ENCODE measurements around the gene NPAS3.

The NPAS3 gene

GRCh38 chr14:33809396-33809981 lies 870.8 kb downstream of the NPAS3 start:
- no peak for DNase-seq (ENCODE audit: low read depth in 2 of 3, low spot score in 2 of 3)

DNA sequence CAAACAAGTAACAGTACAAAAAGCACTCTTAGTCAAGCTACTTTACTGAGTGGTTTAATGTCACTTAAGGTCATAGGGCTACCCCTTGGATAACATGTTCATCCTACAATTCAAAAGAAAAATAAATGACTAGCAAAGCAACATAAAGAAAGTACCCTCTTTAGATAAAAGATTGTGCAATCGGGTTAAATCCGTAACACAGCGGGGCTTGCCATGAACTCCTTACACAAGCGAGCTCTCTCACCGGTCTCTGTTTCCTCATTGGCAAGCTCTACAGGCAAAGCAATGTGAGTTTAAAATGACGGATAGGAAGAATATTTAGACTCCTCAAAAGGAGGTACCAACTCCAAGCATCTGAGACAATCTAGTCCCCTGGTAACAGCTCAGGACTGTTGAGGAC lies 871.6 kb downstream of the NPAS3 start:
- DNase-seq (ENCODE audit: low read depth in 2 of 3, low spot score in 2 of 3), result no peak

GRCh38 chr14:33811721-33812120 lies 873.0 kb downstream of the NPAS3 start:
- DNase-seq (ENCODE audit: low read depth in 2 of 3, low spot score in 2 of 3), result no peak

DNA sequence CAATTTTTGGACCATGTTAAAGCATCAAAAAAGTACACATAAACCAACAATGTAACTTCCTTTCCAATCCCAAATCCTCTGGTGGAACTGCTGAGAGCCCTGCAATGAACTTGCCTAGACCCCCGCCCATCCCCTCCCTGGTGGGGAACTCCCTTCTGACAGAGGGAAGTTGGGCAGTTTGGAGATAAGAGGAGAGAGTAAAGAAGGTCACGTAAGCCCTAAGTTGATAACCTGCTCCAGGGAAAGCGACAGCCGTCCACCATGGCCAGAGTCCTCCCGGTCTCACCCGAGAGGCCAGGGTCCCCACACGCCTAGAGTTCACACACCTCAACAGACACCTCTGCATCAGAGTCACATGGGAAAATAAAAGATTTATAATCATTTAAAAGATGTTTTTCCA lies 873.5 kb downstream of the NPAS3 start:
- no peak for DNase-seq (ENCODE audit: low read depth in 2 of 3, low spot score in 2 of 3)

- no peak for DNase-seq (ENCODE audit: low read depth in 2 of 3, low spot score in 2 of 3)
Observed at GRCh38 chr14:33812601-33813000, 873.9 kb downstream of the NPAS3 start.

DNA sequence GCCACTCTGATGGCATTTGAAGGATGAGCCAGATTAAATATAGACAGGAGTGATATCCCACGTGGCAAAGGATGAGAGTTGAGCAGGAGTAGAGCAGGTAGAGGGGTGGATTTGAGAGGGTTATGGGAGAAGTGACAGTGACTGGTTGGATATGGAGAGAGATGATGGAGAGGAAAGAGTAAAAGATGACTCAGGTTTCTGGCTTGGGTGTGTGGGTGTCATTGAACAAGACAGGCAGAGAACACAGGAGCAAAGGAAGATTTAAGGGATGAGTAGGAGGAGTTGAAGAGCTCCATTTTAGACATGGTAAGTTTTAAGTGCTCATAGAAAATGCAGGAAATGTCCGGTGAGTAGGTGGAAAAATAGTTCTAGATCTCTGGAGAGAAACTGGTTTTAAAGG lies 875.3 kb downstream of the NPAS3 start:
- no peak for DNase-seq (ENCODE audit: low read depth in 2 of 3, low spot score in 2 of 3)

- DNase-seq (ENCODE audit: low read depth in 2 of 3, low spot score in 2 of 3), result no peak
Observed at GRCh38 chr14:33833706-33834465, 895.2 kb downstream of the NPAS3 start.

DNA sequence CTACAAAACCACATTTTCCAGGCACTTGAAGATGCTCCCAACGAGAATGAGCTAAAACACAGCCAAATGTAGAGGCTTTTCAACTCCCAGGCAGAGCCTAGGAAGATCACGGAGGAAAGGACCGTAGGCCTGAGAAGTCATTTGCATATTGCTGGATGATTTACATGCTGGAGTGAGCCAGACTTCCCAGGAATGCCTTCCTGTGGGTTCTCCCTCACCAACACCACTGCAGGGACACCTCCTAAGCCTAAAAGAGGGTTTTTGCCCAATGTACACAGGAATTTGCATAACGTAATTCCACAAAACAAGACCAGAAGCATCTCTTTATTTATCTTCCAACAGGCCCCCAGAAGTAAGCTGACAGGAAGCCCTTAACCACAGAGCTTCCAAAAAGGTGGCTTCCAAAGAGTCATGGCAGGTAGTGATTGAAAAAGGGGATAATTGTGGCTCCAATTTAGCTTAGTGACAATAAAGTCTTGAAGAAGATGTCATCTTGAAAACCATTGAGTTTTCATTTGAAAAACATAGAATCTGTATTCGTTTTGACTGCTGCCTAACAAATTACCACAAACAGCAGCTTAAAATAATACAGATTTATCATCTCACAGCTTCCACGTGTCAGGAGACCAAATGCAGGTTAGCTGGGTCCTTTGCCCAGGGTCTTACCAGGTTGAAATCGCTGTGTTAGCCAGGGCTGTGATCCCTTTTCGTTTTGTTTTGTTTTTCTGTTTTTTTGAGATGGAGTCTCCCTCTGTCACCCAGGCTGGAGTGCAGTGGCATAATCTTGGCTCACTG lies 896.0 kb downstream of the NPAS3 start:
- DNase-seq (ENCODE audit: low read depth in 2 of 3, low spot score in 2 of 3), result no peak

DNA sequence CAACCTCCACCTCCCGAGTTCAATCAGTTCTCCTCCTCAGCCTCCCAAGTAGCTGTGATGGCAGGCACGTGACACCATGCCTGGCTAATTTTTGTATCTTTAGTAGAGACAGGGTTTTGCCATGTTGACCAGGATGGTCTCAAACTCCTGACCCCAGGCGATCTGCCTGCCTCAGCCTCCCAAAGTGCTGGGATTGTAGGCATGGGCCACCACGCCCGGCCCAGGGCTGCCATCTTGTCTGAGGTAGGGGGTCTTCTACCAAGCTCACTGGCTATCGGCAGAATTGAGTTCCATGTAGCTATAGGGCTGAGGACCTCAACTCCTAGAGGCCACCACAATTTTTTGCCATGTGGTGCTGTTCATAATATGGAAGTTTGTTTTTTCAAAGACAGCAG lies 896.6 kb downstream of the NPAS3 start:
- no peak for DNase-seq (ENCODE audit: low read depth in 2 of 3, low spot score in 2 of 3)

DNA sequence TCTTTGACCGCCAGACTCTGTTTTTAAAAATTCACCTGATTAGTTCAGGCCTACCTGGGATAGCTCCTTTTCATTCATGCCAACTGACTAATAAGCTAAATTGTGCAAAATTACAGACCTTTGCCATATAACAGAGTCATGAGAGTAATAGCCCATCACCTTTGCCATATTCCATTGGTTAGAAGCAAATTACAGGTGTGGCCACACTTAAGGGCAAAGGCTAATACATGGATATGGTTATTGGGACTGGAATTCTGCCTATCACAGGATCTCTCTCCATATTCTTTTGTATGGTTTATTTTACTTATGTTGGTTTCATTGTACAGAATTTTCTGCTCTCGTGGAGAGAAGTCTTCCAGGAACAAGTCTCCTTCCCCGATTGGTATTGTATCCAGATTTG lies 897.0 kb downstream of the NPAS3 start:
- DNase-seq (ENCODE audit: low read depth in 2 of 3, low spot score in 2 of 3), result no peak

GRCh38 chr14:33836203-33836899 lies 897.7 kb downstream of the NPAS3 start:
- no peak for DNase-seq (ENCODE audit: low read depth in 2 of 3, low spot score in 2 of 3)

- DNase-seq (ENCODE audit: low read depth in 2 of 3, low spot score in 2 of 3), result no peak
Observed at GRCh38 chr14:33836900-33837577, 898.4 kb downstream of the NPAS3 start.

GRCh38 chr14:33837943-33838683 lies 899.4 kb downstream of the NPAS3 start:
- no peak for DNase-seq (ENCODE audit: low read depth in 2 of 3, low spot score in 2 of 3)

- DNase-seq (ENCODE audit: low read depth in 2 of 3, low spot score in 2 of 3), result peak in 1 of 3 experiments; percentile 2
Observed at GRCh38 chr14:33839193-33840076, 900.8 kb downstream of the NPAS3 start.

DNA sequence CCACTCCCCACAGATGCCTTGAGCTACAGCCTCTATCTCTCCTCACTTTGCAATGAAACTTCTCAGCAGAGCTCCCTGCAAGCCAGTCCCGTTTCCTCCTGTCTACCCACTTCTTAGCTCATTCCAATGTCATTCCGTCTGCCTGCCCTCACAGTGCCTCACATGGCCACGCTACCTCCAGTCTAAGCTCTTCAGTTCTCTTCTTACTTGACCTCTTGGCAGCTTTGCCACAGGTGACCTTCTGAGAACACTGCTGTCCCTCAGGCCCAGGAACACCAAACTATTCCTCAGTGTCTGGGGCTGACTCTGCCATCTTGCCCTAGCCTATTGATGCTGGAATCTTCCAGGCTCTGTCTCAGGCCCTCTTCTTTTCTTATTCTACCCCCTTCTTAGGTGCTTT lies 902.1 kb downstream of the NPAS3 start:
- DNase-seq (ENCODE audit: low read depth in 2 of 3, low spot score in 2 of 3), result no peak

DNA sequence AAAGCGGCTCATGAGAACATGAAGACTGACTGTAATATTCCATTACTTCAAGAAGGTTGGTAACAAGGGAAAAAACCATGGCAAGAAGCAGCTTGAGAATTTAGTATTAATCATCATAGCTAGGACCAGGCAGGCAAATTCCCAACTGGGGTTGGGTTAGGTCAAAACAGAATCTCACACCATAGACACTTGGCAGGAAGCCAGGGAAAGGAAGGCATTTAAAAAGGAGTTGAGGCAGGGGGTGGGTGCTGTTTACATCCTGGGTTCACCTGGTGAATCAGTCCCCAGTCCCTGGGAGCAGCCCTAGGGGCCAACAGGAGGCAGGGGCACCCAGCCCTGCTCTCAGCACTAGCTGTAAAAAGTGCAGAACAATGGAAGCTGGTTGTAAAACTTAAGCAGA lies 903.6 kb downstream of the NPAS3 start:
- DNase-seq (ENCODE audit: low read depth in 2 of 3, low spot score in 2 of 3), result no peak

- DNase-seq (ENCODE audit: low read depth in 2 of 3, low spot score in 2 of 3), result no peak
Observed at GRCh38 chr14:33844118-33844517, 905.4 kb downstream of the NPAS3 start.

DNA sequence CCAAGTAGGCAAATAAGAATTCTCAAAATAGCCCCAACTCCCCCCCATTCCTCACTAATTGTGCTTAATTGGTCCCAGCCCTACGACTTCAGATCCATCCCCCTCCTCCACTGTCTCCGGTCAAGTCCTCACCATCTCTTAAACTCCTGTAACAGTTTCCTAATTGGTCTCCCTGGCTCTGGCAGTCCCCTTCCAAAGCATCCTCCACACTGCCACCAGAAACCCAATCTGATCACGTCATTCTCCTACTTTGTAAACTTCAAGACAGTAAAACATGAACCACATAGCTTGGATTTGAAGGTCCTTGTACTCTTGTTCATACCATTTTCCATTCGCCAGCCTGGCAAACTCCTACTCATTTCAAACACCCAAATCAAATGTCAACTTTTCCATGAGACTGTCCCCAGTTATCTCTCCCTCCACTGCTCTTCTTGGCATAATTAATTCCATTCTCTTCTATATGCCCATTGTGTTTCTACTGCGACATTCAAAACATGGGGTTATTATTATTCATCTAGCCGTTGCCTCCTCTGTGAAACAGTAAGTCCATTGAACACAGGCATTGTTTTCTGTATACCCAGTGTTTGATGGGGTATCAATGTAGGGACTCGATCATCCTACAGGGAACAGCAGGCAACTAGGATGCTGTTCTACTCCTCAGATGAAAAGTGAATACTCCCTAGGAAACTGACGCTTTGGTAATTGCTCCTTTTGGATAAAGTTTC lies 907.6 kb downstream of the NPAS3 start:
- DNase-seq (ENCODE audit: low read depth in 2 of 3, low spot score in 2 of 3), result no peak

DNA sequence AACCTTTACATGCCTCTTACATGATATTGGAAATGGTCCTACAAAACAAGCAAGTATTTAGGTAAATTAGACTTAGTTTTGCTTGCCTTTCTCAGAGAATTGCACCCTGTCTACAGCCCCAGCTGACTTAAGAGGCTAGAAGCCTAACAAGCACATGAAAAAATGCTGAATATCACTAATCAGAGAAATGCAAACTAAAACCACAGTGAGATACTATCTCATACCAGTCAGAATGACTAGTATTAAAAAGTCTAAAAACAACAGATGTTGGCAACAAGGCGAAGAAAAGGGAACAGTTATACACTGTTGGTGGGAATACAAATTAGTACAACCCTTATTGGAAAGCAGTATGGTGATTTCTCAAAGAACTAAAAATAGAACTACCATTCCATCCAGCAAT lies 908.4 kb downstream of the NPAS3 start:
- DNase-seq (ENCODE audit: low read depth in 2 of 3, low spot score in 2 of 3), result no peak

Data from activated CD8-positive, alpha-beta memory T cell treated with anti-CD3 and anti-CD28 coated beads for 48 hours (primary cell).